Measurements from ENCODE around the gene SEMA4C. TPM values are rescaled to one million over a fixed set of nuclear protein-coding genes. Genes with fewer than 3 reads are reported as not detected.
A peak's percentile ranks its signal among the peaks of the same experiment; 100 is the strongest.

Gene SEMA4C
- total RNA-seq, 1 donor from 2014 or later = 58.1 TPM

GRCh38 chr2:96874198-96874831, 4.4 kb upstream of the SEMA4C start:
- peak overlapping the region; percentile 82 for H3K27ac Mint-ChIP-seq
- H3K4me1 Mint-ChIP-seq (ENCODE audit: unreplicated experiment) = peaks cover 33% of the 10 kb centered on the region
- DNase-seq (ENCODE audit: extremely low spot score, unreplicated experiment) = no peak
- peak overlapping the region; percentile 70 for H3K4me3 Mint-ChIP-seq
- H3K9me3 Mint-ChIP-seq = no peaks in the 10 kb centered on the region
- H3K27me3 Mint-ChIP-seq = no peaks in the 10 kb centered on the region
- TF ChIP-seq CTCF (conservative IDR thresholded peaks at IDR 0.05) = no peak
- no peaks in the 10 kb centered on the region for H3K36me3 Mint-ChIP-seq

DNA sequence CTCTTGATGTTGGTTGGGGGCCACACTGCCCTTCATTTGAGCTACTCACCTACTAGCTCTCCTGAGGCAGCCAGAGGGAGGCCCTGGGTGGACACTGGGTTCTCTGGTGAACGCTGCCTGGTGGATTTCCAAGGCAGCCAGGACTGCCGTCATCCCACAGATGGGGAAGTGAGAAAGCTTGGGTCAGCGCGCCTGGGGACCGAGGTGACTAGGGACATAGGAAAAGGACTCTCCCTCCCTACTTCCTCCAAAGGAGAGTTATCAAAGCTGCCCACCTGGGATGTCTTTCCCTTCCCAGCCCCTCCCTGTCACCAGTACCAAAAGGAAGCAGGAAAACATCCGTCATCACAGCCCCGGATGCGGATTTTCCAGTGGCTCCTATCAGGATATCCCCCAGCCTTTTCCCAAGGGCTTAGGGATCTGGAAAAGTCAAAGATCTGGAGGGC, 3.8 kb upstream of the SEMA4C start:
- TF ChIP-seq CTCF (conservative IDR thresholded peaks at IDR 0.05) = no peak
- Mint-ChIP-seq H3K27ac (peak overlapping the region; percentile 82), H3K27me3 (no peaks in the 10 kb centered on the region), H3K4me3 (no peak overlapping the region), H3K9me3 (no peaks in the 10 kb centered on the region), H3K36me3 (no peaks in the 10 kb centered on the region), H3K4me1 (ENCODE audit: unreplicated experiment) (peaks cover 33% of the 10 kb centered on the region)
- DNase-seq (ENCODE audit: extremely low spot score, unreplicated experiment) = no peak

GRCh38 chr2:96872591-96873349, 2.9 kb upstream of the SEMA4C start:
- Mint-ChIP-seq H3K36me3 (no peaks in the 10 kb centered on the region), H3K4me3 (peak overlapping the region; percentile 28), H3K27me3 (no peaks in the 10 kb centered on the region), H3K9me3 (no peaks in the 10 kb centered on the region), H3K4me1 (ENCODE audit: unreplicated experiment) (peaks cover 34% of the 10 kb centered on the region), H3K27ac (peak overlapping the region; percentile 67)
- TF ChIP-seq CTCF (conservative IDR thresholded peaks at IDR 0.05) = no peak
- no peak for DNase-seq (ENCODE audit: extremely low spot score, unreplicated experiment)

DNA sequence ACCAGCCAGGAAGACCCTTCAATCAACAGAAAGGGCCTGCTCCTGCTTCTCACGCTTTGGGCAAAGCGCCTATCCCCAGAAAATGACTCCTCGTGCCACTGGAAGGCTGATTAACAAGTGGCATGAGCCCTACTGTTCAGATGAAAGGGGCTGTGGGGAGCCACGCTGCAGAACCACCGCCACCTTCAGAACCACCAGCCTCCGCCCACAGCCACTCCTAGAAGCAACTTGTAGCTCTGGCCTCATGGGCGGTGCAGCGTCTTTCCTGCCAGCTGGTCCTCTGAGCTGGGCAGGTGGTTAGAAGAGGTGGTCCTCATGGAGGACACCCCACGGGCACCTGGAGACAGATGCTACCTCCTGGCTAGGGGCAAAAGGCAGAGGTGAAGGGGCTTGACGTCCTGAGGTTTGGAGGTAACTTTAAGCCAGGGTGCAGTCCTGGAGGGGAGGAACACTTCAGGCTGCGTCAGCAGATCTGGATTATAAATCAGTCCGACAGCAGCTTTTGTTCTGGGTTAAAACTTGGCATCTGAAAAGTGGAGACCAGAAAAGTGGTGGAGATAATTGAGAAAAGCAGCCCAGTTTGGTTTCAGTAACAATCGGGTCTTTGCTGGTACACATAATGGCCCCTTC, 861 bp upstream of the SEMA4C start:
- Mint-ChIP-seq H3K36me3 (peaks cover under 1% of the 10 kb centered on the region), H3K4me1 (ENCODE audit: unreplicated experiment) (peaks cover 32% of the 10 kb centered on the region), H3K9me3 (no peaks in the 10 kb centered on the region), H3K4me3 (peak overlapping the region; percentile 93), H3K27me3 (no peaks in the 10 kb centered on the region), H3K27ac (peak overlapping the region; percentile 96)
- DNase-seq (ENCODE audit: extremely low spot score, unreplicated experiment) = no peak
- TF ChIP-seq CTCF (conservative IDR thresholded peaks at IDR 0.05) = no peak

DNA sequence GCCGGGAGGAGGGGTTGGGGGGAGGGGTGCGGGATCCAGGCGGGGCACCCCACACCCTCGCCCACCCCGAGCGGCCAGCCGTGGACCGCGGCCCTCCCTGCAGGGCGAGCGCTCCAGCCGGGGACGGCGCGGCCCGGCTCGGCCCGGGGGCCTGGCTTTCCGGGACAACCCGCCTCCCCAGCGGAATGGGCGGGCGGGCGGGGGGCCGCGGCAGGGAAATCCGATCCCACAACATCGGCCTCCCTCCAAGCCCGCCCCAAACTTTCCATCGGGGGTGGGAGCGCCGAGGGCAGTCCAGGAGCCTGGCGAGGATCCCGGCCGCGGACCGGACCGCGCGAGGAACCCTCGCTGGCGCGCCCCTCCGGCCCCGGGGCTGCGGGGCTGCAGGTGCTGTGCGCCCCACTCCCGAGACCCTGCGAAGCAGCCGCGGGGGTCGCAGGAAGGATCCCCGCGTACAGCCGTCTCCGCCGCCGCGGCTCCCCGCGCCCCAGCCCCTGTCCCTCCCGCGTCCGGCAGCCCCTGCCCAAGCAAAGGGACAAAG, 529 bp downstream of the SEMA4C start:
- Mint-ChIP-seq H3K9me3 (no peaks in the 10 kb centered on the region), H3K27ac (no peak overlapping the region), H3K4me1 (ENCODE audit: unreplicated experiment) (peaks cover 21% of the 10 kb centered on the region), H3K27me3 (no peaks in the 10 kb centered on the region), H3K4me3 (peak overlapping the region; percentile 25), H3K36me3 (peaks cover 4% of the 10 kb centered on the region)
- peak; percentile 34 for TF ChIP-seq CTCF (conservative IDR thresholded peaks at IDR 0.05)
- DNase-seq (ENCODE audit: extremely low spot score, unreplicated experiment) = no peak

Measured in type B pancreatic cell (in vitro differentiated cells).